SK-N-SH (cell line): ENCODE results near the gene HHEX. TPM values are rescaled to one million over a fixed set of nuclear protein-coding genes. Genes with fewer than 3 reads are reported as not detected.

Source experiments
- CTCF ChIA-PET: fragments of 300-600, 350-600 bp; formaldehyde crosslinking; extraction: SDS; loops from one replicate; lab custom pipeline; 2021; lab: Yijun Ruan, JAX
- POLR2A ChIA-PET: fragments of 350-600 bp; sonication (Branson Sonifier 250); formaldehyde crosslinking; extraction: SDS; loops from one replicate; lab custom pipeline; 2020; ENCODE audit warnings: antibody characterized with exemption, inconsistent platforms; lab: Yijun Ruan, JAX
- DNase-seq: peaks from one replicate; pipeline ENCODE4 v3.0.0; 2012
- H2AFZ ChIP-seq: fragments of 200-600 bp; sonication (generic); 2 replicates; pipeline ENCODE4 v1.8.1; 2016; ENCODE audit warnings: antibody characterized with exemption, mild to moderate bottlenecking, low read depth
- H3F3A ChIP-seq: fragments of 200-600 bp; sonication (generic); replicated peaks from 2 replicates; pipeline ENCODE3; 2016; ENCODE audit warnings: antibody characterized with exemption, mild to moderate bottlenecking; ENCODE audit not compliant: insufficient read depth
- H3K27ac ChIP-seq, 2 experiments: fragments of 200-500 bp in 1 of 2; fragments of 200-600 bp in 1 of 2; sonication (Bioruptor generic) in 1 of 2; sonication (generic), shearing (Covaris generic) in 1 of 2; 2 replicates each; pipeline versions ENCODE4 v1.5.1 to v1.6.1; 2014 to 2016; ENCODE audit warnings: low read depth in 2 of 2, inconsistent platforms in 1 of 2, low read length in 1 of 2, mild to moderate bottlenecking in 1 of 2, mixed read lengths in 1 of 2
- H3K27me3 ChIP-seq: fragments of 200-600 bp; sonication (generic), shearing (Covaris generic); 2 replicates; pipeline ENCODE4 v1.6.1; 2016; ENCODE audit warnings: mixed run types; ENCODE audit not compliant: insufficient read depth
- H3K36me3 ChIP-seq, 2 experiments: fragments of 200-500 bp in 1 of 2; fragments of 200-600 bp in 1 of 2; sonication (Bioruptor generic) in 1 of 2; sonication (generic) in 1 of 2; replicated peaks in 1 of 2; 2 replicates each; pipeline versions ENCODE3 to v1.5.1; 2014 to 2016; ENCODE audit warnings: low read length in 1 of 2, mild to moderate bottlenecking in 1 of 2; ENCODE audit not compliant: insufficient read depth in 2 of 2, control insufficient read depth in 1 of 2
- H3K4me1 ChIP-seq, 2 experiments: fragments of 200-500 bp in 1 of 2; fragments of 200-600 bp in 1 of 2; sonication (Bioruptor generic) in 1 of 2; sonication (generic), shearing (Covaris generic) in 1 of 2; 2 replicates each; pipeline versions ENCODE4 v1.5.1 to v1.6.1; 2014 to 2016; ENCODE audit warnings: low read depth in 1 of 2, low read length in 1 of 2, mixed run types in 1 of 2; ENCODE audit not compliant: insufficient read depth in 2 of 2, control insufficient read depth in 1 of 2
- H3K4me2 ChIP-seq: fragments of 200-600 bp; sonication (generic), shearing (Covaris generic); 2 replicates; pipeline ENCODE4 v1.6.1; 2017; ENCODE audit warnings: mixed run types
- H3K4me3 ChIP-seq, 2 experiments: fragments of 200-500 bp in 1 of 2; fragments of 200-600 bp in 1 of 2; sonication (Bioruptor generic) in 1 of 2; sonication (generic), shearing (Covaris generic) in 1 of 2; 2 replicates each; pipeline versions ENCODE4 v1.5.1 to v1.8.1; 2014 to 2016; ENCODE audit warnings: low read depth in 2 of 2, inconsistent platforms in 1 of 2, low read length in 1 of 2, mild to moderate bottlenecking in 1 of 2, mixed read lengths in 1 of 2, moderate library complexity in 1 of 2
- H3K79me2 ChIP-seq: fragments of 200-600 bp; sonication (generic); 2 replicates; pipeline ENCODE4 v1.8.1; 2017; ENCODE audit warnings: mild to moderate bottlenecking; ENCODE audit not compliant: insufficient read depth
- H3K9ac ChIP-seq: fragments of 200-600 bp; sonication (generic); 2 replicates; pipeline ENCODE4 v1.6.1; 2017; ENCODE audit warnings: mixed run types
- H3K9me2 ChIP-seq: fragments of 200-600 bp; sonication (generic); 2 replicates; pipeline ENCODE4 v1.6.1; 2017; ENCODE audit warnings: mixed run types
- H3K9me3 ChIP-seq: fragments of 200-600 bp; sonication (generic); 2 replicates; pipeline ENCODE4 v1.6.1; 2017; ENCODE audit warnings: mixed run types, mild to moderate bottlenecking, moderate library complexity
- H4K20me1 ChIP-seq: fragments of 200-600 bp; sonication (generic); 2 replicates; pipeline ENCODE4 v1.6.1; 2017; ENCODE audit warnings: mild to moderate bottlenecking, mixed run types; ENCODE audit not compliant: insufficient read depth
- EP300 ChIP-seq, 2 experiments: IDR thresholded peaks; 2 replicates each; pipeline versions ENCODE4 v1.4.0 to v1.6.1; 2012; ENCODE audit warnings: borderline replicate concordance in 1 of 2, low read depth in 1 of 2, low read length in 1 of 2
- JUND ChIP-seq: IDR thresholded peaks from 2 replicates; pipeline ENCODE4 v1.4.0; 2012
- MEF2A ChIP-seq: IDR thresholded peaks from 2 replicates; pipeline ENCODE4 v1.4.0; 2012; ENCODE audit warnings: low read depth, borderline replicate concordance
- NFIC ChIP-seq: IDR thresholded peaks from 2 replicates; pipeline ENCODE4 v1.4.0; 2012; ENCODE audit warnings: borderline replicate concordance
- NRF1 ChIP-seq: IDR thresholded peaks from 2 replicates; pipeline ENCODE4 v1.6.1; 2012; ENCODE audit warnings: low read depth, mild to moderate bottlenecking, low read length
- RFX5 ChIP-seq: IDR thresholded peaks from 2 replicates; pipeline ENCODE4 v1.6.1; 2012; ENCODE audit warnings: mild to moderate bottlenecking, improper control_type of control experiment, low read length
- RXRA ChIP-seq: IDR thresholded peaks from 2 replicates; pipeline ENCODE4 v1.4.0; 2012; ENCODE audit warnings: low read depth, mild to moderate bottlenecking, borderline replicate concordance
- SMC3 ChIP-seq: IDR thresholded peaks from 2 replicates; pipeline ENCODE4 v1.6.1; 2012; ENCODE audit warnings: low read depth, low read length, improper control_type of control experiment
- TEAD4 ChIP-seq: IDR thresholded peaks from 2 replicates; pipeline ENCODE4 v1.4.0; 2012; ENCODE audit warnings: mild to moderate bottlenecking, borderline replicate concordance; ENCODE audit not compliant: insufficient read depth
- YY1 ChIP-seq: IDR thresholded peaks from 2 replicates; pipeline ENCODE4 v1.4.0; 2012; ENCODE audit warnings: low read depth, mild to moderate bottlenecking
- polyA plus RNA-seq, 3 experiments: library from polyadenylated mRNA; depleted of rRNA; stranded (reverse); fragments of >200 nt; gene quantifications; 2 replicates each; pipeline ENCODE4 v1.2.3, GENCODE V29; 2012
- TF ChIP-seq, protein P1 (sequence below): fragments of 150-350 bp; IDR thresholded peaks from 2 replicates; pipeline ENCODE4 v1.6.1; 2017; ENCODE audit warnings: antibody characterized with exemption, low read length, low read depth, borderline replicate concordance
- TF ChIP-seq, protein P2 (sequence below): IDR thresholded peaks from 2 replicates; pipeline ENCODE4; 2012
- TF ChIP-seq, protein P3 (sequence below): fragments of 200-600 bp; sonication (generic); IDR thresholded peaks from 2 replicates; pipeline ENCODE4 v1.6.1; 2017; ENCODE audit warnings: antibody characterized with exemption, mild to moderate bottlenecking, moderate library complexity
- TF ChIP-seq, protein P4 (sequence below): IDR thresholded peaks from 2 replicates; pipeline ENCODE4 v1.4.0; 2012; ENCODE audit warnings: low read depth, borderline replicate concordance
- TF ChIP-seq, protein P5 (sequence below): IDR thresholded peaks from 2 replicates; pipeline ENCODE4 v1.4.0; 2012; ENCODE audit warnings: low read depth

The HHEX gene
- polyA plus RNA-seq, 1 of the 3 experiments (the other 2 are of a cell fraction), result 1.1 TPM

DNA sequence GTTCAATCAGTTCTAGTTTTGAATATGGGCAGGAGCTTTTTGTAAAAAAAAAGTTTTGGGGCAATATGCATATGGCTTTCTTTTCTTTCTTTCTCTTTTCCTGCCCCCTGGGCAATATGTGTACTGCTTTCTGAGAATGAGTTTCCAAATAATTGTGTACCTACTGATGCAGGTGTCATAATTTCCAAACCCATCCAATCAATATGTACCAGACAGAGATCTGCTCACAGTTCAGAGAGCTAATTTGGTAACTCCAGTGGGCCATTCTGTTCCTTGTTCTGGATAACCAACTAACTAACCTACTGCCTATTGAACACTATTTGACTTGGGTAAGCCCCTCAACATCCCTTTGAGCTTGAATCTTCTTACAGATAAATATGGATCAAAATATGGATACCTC lies 32.6 kb downstream of the HHEX start:
- TF ChIP-seq RXRA, result no peak
- TF ChIP-seq, protein P1, sequence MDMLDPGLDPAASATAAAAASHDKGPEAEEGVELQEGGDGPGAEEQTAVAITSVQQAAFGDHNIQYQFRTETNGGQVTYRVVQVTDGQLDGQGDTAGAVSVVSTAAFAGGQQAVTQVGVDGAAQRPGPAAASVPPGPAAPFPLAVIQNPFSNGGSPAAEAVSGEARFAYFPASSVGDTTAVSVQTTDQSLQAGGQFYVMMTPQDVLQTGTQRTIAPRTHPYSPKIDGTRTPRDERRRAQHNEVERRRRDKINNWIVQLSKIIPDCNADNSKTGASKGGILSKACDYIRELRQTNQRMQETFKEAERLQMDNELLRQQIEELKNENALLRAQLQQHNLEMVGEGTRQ, result no peak
- no peak for TF ChIP-seq NRF1
- TF ChIP-seq, protein P2, sequence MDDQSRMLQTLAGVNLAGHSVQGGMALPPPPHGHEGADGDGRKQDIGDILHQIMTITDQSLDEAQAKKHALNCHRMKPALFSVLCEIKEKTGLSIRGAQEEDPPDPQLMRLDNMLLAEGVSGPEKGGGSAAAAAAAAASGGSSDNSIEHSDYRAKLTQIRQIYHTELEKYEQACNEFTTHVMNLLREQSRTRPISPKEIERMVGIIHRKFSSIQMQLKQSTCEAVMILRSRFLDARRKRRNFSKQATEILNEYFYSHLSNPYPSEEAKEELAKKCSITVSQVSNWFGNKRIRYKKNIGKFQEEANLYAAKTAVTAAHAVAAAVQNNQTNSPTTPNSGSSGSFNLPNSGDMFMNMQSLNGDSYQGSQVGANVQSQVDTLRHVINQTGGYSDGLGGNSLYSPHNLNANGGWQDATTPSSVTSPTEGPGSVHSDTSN, result no peak
- TF ChIP-seq JUND, result no peak
- TF ChIP-seq, protein P3, sequence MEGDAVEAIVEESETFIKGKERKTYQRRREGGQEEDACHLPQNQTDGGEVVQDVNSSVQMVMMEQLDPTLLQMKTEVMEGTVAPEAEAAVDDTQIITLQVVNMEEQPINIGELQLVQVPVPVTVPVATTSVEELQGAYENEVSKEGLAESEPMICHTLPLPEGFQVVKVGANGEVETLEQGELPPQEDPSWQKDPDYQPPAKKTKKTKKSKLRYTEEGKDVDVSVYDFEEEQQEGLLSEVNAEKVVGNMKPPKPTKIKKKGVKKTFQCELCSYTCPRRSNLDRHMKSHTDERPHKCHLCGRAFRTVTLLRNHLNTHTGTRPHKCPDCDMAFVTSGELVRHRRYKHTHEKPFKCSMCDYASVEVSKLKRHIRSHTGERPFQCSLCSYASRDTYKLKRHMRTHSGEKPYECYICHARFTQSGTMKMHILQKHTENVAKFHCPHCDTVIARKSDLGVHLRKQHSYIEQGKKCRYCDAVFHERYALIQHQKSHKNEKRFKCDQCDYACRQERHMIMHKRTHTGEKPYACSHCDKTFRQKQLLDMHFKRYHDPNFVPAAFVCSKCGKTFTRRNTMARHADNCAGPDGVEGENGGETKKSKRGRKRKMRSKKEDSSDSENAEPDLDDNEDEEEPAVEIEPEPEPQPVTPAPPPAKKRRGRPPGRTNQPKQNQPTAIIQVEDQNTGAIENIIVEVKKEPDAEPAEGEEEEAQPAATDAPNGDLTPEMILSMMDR, result no peak
- no peak for TF ChIP-seq TEAD4
- TF ChIP-seq, protein P4, sequence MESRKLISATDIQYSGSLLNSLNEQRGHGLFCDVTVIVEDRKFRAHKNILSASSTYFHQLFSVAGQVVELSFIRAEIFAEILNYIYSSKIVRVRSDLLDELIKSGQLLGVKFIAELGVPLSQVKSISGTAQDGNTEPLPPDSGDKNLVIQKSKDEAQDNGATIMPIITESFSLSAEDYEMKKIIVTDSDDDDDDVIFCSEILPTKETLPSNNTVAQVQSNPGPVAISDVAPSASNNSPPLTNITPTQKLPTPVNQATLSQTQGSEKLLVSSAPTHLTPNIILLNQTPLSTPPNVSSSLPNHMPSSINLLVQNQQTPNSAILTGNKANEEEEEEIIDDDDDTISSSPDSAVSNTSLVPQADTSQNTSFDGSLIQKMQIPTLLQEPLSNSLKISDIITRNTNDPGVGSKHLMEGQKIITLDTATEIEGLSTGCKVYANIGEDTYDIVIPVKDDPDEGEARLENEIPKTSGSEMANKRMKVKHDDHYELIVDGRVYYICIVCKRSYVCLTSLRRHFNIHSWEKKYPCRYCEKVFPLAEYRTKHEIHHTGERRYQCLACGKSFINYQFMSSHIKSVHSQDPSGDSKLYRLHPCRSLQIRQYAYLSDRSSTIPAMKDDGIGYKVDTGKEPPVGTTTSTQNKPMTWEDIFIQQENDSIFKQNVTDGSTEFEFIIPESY, result no peak
- TF ChIP-seq MEF2A, result no peak
- no peak for TF ChIP-seq YY1
- TF ChIP-seq RFX5, result no peak
- TF ChIP-seq, protein P5, sequence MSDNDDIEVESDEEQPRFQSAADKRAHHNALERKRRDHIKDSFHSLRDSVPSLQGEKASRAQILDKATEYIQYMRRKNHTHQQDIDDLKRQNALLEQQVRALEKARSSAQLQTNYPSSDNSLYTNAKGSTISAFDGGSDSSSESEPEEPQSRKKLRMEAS, result no peak
- no peak for TF ChIP-seq NFIC
- TF ChIP-seq SMC3, result no peak
- no peak for TF ChIP-seq EP300 (IDR thresholded peaks at IDR 0.05; ENCODE audit: borderline replicate concordance in 1 of 2, low read depth in 1 of 2, low read length in 1 of 2)
- CTCF ChIA-PET, result no interaction called here
- no peak for DNase-seq
- no peaks in the 10 kb centered on the region for H3K36me3 ChIP-seq
- no peaks in the 10 kb centered on the region for H3K79me2 ChIP-seq
- peaks cover 0 to 4% of the 10 kb centered on the region in 2 experiments; a peak in 1 of 4 replicates for H3K4me1 ChIP-seq
- H3K4me3 ChIP-seq, result no peak overlapping the region
- no peak overlapping the region for H3K9ac ChIP-seq
- H3K27ac ChIP-seq, result no peak overlapping the region
- H2AFZ ChIP-seq, result no peak overlapping the region
- POLR2A ChIA-PET, result no interaction called here
- no peaks in the 10 kb centered on the region for H3K27me3 ChIP-seq
- no peaks in the 10 kb centered on the region for H3K9me3 ChIP-seq
- no peak overlapping the region for H3K4me2 ChIP-seq
- no peaks in the 10 kb centered on the region for H3K9me2 ChIP-seq
- H3F3A ChIP-seq, result no peaks in the 10 kb centered on the region
- H4K20me1 ChIP-seq, result no peaks in the 10 kb centered on the region
